K562 (cell line): ENCODE results near the gene TBC1D5. TPM values are rescaled to one million over a fixed set of nuclear protein-coding genes. Genes with fewer than 3 reads are reported as not detected.

Experiments used
- ATAC-seq: fragments of 200-7000 bp; cut with Tn5 transposase; 3 replicates; pipeline ENCODE4 v1.9.1; 2020; ENCODE audit warnings: moderate library complexity
- BruUV-seq: library from RNA; stranded (reverse); fragments of 400-500 nt; replicated peaks from 2 replicates; lab custom pipeline; 2021; lab: Mats Ljungman, UMichigan
- CTCF ChIA-PET: fragments of 300-600 bp; formaldehyde crosslinking; extraction: SDS; loops from one replicate; lab custom pipeline; 2021; ENCODE audit warnings: low intra/inter-chr PET ratio; lab: Yijun Ruan, JAX
- POLR2A ChIA-PET: fragments of 300-600, 350-650 bp; sonication (Branson Sonifier 250); formaldehyde crosslinking; extraction: SDS; loops from one replicate; lab custom pipeline; 2021; ENCODE audit warnings: antibody characterized with exemption, inconsistent platforms; lab: Yijun Ruan, JAX
- DNase-seq, 4 experiments: peaks; one replicate each; pipeline versions ENCODE4 v3.0.0 to v3.0.0-alpha.2; 2011 to 2018; ENCODE audit warnings: low spot score in 3 of 4, mixed read lengths in 3 of 4; ENCODE audit errors: extremely low read depth in 1 of 4
- FAIRE-seq: peaks from 2 replicates; lab custom pipeline; 2011; peaks lifted over from hg19 to GRCh38; lab: Jason Lieb, UNC
- H2AFZ ChIP-seq: 2 replicates; pipeline ENCODE4 v1.6.0; 2011; ENCODE audit warnings: low read depth, low read length, control low read depth, inconsistent platforms
- H3K27ac ChIP-seq: fragments of 200-600 bp; 3 replicates; pipeline ENCODE4 v1.8.0; 2011; ENCODE audit warnings: low read depth, mild to moderate bottlenecking, control low read depth, inconsistent platforms, low read length, moderate library complexity, mixed read lengths; ENCODE audit errors: extremely low read depth
- H3K27me3 ChIP-seq, 2 experiments: fragments of 300-600 bp in 1 of 2; 2 replicates in 1 of 2; 3 replicates in 1 of 2; pipeline versions ENCODE4 v1.6.0 to v1.8.0; 2011; ENCODE audit warnings: inconsistent platforms in 2 of 2, low read length in 2 of 2, mild to moderate bottlenecking in 1 of 2, mixed read lengths in 1 of 2, moderate library complexity in 1 of 2; ENCODE audit not compliant: control insufficient read depth in 2 of 2, insufficient read depth in 2 of 2
- H3K36me3 ChIP-seq: fragments of 300-600 bp; 3 replicates; pipeline ENCODE4 v1.8.0; 2011; ENCODE audit warnings: mild to moderate bottlenecking, low read length, inconsistent platforms; ENCODE audit not compliant: control insufficient read depth, insufficient read depth
- H3K4me1 ChIP-seq, 2 experiments: fragments of 200-600 bp in 1 of 2; replicated peaks in 1 of 2; 2 replicates in 1 of 2; 3 replicates in 1 of 2; pipeline versions ENCODE4 v1.5.1 to v1.8.0; 2011; ENCODE audit warnings: inconsistent platforms in 2 of 2, low read length in 2 of 2, mild to moderate bottlenecking in 1 of 2, mixed read lengths in 1 of 2, moderate library complexity in 1 of 2; ENCODE audit not compliant: control insufficient read depth in 2 of 2, insufficient read depth in 2 of 2
- H3K4me2 ChIP-seq: 2 replicates; pipeline ENCODE4 v1.6.1; 2011; ENCODE audit warnings: low read length, control low read depth, inconsistent platforms, mixed read lengths; ENCODE audit not compliant: insufficient read depth
- H3K4me3 ChIP-seq: fragments of 200-600 bp; sonication (generic), shearing (Covaris generic); 2 replicates; pipeline ENCODE4 v1.5.1; 2016; ENCODE audit warnings: control low read depth, inconsistent platforms
- H3K79me2 ChIP-seq: fragments of 200-600 bp; 3 replicates; pipeline ENCODE4 v1.8.0; 2011; ENCODE audit warnings: low read length, inconsistent platforms; ENCODE audit not compliant: control insufficient read depth, insufficient read depth
- H3K9ac ChIP-seq, 2 experiments: 2 replicates each; pipeline versions ENCODE4 v1.6.0 to v1.6.1; 2011; ENCODE audit warnings: low read depth in 2 of 2, low read length in 2 of 2, control low read depth in 1 of 2, inconsistent platforms in 1 of 2, mild to moderate bottlenecking in 1 of 2, mixed read lengths in 1 of 2; ENCODE audit not compliant: insufficient read depth in 1 of 2
- H3K9me1 ChIP-seq: one replicate; pipeline ENCODE4 v1.6.0; 2011; ENCODE audit warnings: inconsistent platforms, mild to moderate bottlenecking, low read length, moderate library complexity; ENCODE audit not compliant: control insufficient read depth, insufficient read depth
- H3K9me3 ChIP-seq: replicated peaks from 2 replicates; pipeline ENCODE4 v1.5.1; 2011; ENCODE audit warnings: low read depth, low read length, inconsistent platforms; ENCODE audit not compliant: control insufficient read depth, insufficient read depth
- H4K20me1 ChIP-seq: replicated peaks from 2 replicates; pipeline ENCODE4 v1.6.1; 2011; ENCODE audit warnings: low read length, inconsistent platforms, mixed read lengths; ENCODE audit not compliant: control insufficient read depth, insufficient read depth
- FOXP1 ChIP-seq: sonication (generic); formaldehyde crosslinking; IDR thresholded peaks from 2 replicates; pipeline ENCODE4 v1.8.0; 2022; ENCODE audit warnings: mild to moderate bottlenecking, missing genetic modification reagents
- RFX5 ChIP-seq: IDR thresholded peaks from 2 replicates; pipeline ENCODE4 v1.6.1; 2011; ENCODE audit warnings: low read depth, mild to moderate bottlenecking, improper control_type of control experiment, low read length
- ZNF124 ChIP-seq: sonication (generic); formaldehyde crosslinking; IDR thresholded peaks from 2 replicates; pipeline ENCODE4 v1.8.1; 2022; ENCODE audit warnings: missing genetic modification reagents
- ZNF512 ChIP-seq: IDR thresholded peaks from 2 replicates; pipeline ENCODE4 v1.6.1; 2016; ENCODE audit warnings: missing genetic modification characterization, missing compliant biosample characterization
- WGBS: fragments of 100-300 bp; shearing (Covaris generic); methylation state at CpG from one replicate; pipeline ENCODE4 v1.1.6; 2016; ENCODE audit warnings: low coverage, mixed read lengths; ENCODE audit not compliant: insufficient coverage; ENCODE audit errors: missing lambda C conversion rate; 5-methylcytosine and 5-hydroxymethylcytosine counted together
- in situ Hi-C: fragments of 300-500 bp; cut with MboI; formaldehyde crosslinking; loops from 4 replicates; pipeline ENCODE4 v1.15.0; 2018; ENCODE audit warnings: inconsistent platforms, mixed read lengths
- intact Hi-C: fragments of 100-400 bp; cut with micrococcal nuclease; formaldehyde crosslinking; loops from 2 replicates; pipeline ENCODE4 v1.14.2; 2022
- polyA plus RNA-seq, 8 experiments: library from polyadenylated mRNA; depleted of rRNA in 4 of 8; stranded (reverse) in 5 of 8; unstranded in 3 of 8; fragments of >200 nt; fragmentation: Nextera tagmentation in 2 of 8; fragmentation: Illumina TruSeq in 1 of 8; extraction: Ambion mirVana in 2 of 8; extraction: Trizol in 1 of 8; gene quantifications; 2 replicates each; pipeline versions ENCODE4 v1.2.1 to v1.2.3, GENCODE V29; 2011 to 2014; ENCODE audit warnings: inconsistent platforms in 1 of 8, missing spikeins in 1 of 8
- total RNA-seq, 7 experiments: library from RNA; depleted of rRNA in 6 of 7; stranded (reverse); fragments of >200 nt in 6 of 7; fragmentation: Illumina TruSeq in 2 of 7; extraction: Trizol in 2 of 7; gene quantifications; 2 replicates each; pipeline versions ENCODE4 v1.2.1 to v1.2.3, GENCODE V29; 2011 to 2021; ENCODE audit warnings: low replicate concordance in 1 of 7
- TF ChIP-seq, protein P1 (sequence below): fragments of 450-650 bp; formaldehyde crosslinking; IDR thresholded peaks from 2 replicates; pipeline ENCODE4 v1.4.0; 2022; ENCODE audit warnings: missing genetic modification characterization
- TF ChIP-seq, protein P2 (sequence below): fragments of 450-650 bp; formaldehyde crosslinking; IDR thresholded peaks from 2 replicates; pipeline ENCODE4 v1.4.0; 2022; ENCODE audit warnings: missing genetic modification characterization

The TBC1D5 gene
- total and polyA plus RNA-seq, 9 of the 15 experiments (the other 6 are each of a cell fraction or from before 2014, with no cell fraction given): 2.9 to 38.1 (median 25.6) TPM

GRCh38 chr3:17119201-17120072, 623.0 kb downstream of the TBC1D5 start:
- no peak overlapping the region for H3K9ac ChIP-seq
- intact Hi-C loops (no loop called here), in situ Hi-C loops (no loop called here)
- ChIA-PET CTCF (no interaction called here), POLR2A (no interaction called here)
- no peak overlapping the region for H3K4me2 ChIP-seq
- H4K20me1 ChIP-seq: no peaks in the 10 kb centered on the region; the same call in 1 of the 2 replicates
- no peak overlapping the region for H2AFZ ChIP-seq
- H3K36me3 ChIP-seq: no peaks in the 10 kb centered on the region
- no peaks in the 10 kb centered on the region for H3K9me3 ChIP-seq
- no peak overlapping the region for H3K27ac ChIP-seq
- peaks cover 0 to 5% of the 10 kb centered on the region in 2 experiments; a peak in 3 of 5 replicates for H3K27me3 ChIP-seq
- no peaks in the 10 kb centered on the region for H3K4me1 ChIP-seq
- no peaks in the 10 kb centered on the region for H3K9me1 ChIP-seq
- BruUV-seq: no TSS peak
- TF ChIP-seq FOXP1 (CRISPR knock-in tag) (no peak), ZNF512 (tag) (peak; percentile 49), ZNF124 (no peak), RFX5 (no peak)
- TF ChIP-seq, protein P1, sequence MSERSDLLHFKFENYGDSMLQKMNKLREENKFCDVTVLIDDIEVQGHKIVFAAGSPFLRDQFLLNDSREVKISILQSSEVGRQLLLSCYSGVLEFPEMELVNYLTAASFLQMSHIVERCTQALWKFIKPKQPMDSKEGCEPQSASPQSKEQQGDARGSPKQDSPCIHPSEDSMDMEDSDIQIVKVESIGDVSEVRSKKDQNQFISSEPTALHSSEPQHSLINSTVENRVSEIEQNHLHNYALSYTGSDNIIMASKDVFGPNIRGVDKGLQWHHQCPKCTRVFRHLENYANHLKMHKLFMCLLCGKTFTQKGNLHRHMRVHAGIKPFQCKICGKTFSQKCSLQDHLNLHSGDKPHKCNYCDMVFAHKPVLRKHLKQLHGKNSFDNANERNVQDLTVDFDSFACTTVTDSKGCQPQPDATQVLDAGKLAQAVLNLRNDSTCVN (CRISPR knock-in tag): peak; percentile 82; the same call in 1 of the 2 replicates
- TF ChIP-seq, protein P2, sequence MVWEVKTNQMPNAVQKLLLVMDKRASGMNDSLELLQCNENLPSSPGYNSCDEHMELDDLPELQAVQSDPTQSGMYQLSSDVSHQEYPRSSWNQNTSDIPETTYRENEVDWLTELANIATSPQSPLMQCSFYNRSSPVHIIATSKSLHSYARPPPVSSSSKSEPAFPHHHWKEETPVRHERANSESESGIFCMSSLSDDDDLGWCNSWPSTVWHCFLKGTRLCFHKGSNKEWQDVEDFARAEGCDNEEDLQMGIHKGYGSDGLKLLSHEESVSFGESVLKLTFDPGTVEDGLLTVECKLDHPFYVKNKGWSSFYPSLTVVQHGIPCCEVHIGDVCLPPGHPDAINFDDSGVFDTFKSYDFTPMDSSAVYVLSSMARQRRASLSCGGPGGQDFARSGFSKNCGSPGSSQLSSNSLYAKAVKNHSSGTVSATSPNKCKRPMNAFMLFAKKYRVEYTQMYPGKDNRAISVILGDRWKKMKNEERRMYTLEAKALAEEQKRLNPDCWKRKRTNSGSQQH (CRISPR knock-in tag): peak; percentile 76; the same call in 1 of the 2 replicates
- no peaks in the 10 kb centered on the region for H3K79me2 ChIP-seq
- peak in 1 of 4 experiments; percentile 9 for DNase-seq
- no peak for FAIRE-seq
- no peak overlapping the region for H3K4me3 ChIP-seq
- 0% methylated on average over 5 of the region's 5 CpGs for WGBS
- ATAC-seq: no peak; the same call in 2 of the 3 replicates
